GM18517 (cell line): ENCODE results near the gene PLA2G12B.
"Not testable (repeated sequence)": the region's sequence is repeated elsewhere in the genome, so short reads cannot be mapped to it uniquely, and the experiment has no call there.

ENCODE experiments used
- ATAC-seq: cut with Tn5 transposase; IDR thresholded peaks from one replicate; pipeline ENCODE4 v1.9.1; 2021; ENCODE audit warnings: mild to moderate bottlenecking, moderate library complexity; ENCODE audit not compliant: unreplicated experiment

Gene PLA2G12B

GRCh38 chr10:72954596-72955554, at the start of gene PLA2G12B:
Gene PLA2G12B, minus strand, starts transcription at chr10:72954806. Its CDS starts 121 bp downstream, at chr10:72954685.
- ATAC-seq, result no peak

- ATAC-seq, result no peak
Observed at GRCh38 chr10:73003822-73004221, 49.2 kb upstream of the PLA2G12B start.

GRCh38 chr10:73000973-73001372, 46.4 kb upstream of the PLA2G12B start:
- no peak for ATAC-seq

- ATAC-seq, result no peak
Observed at GRCh38 chr10:72997099-72997498, 42.5 kb upstream of the PLA2G12B start.

- not testable (repeated sequence) for ATAC-seq
Observed at GRCh38 chr10:72995459-72995858, 40.9 kb upstream of the PLA2G12B start.

- ATAC-seq, result not testable (repeated sequence)
Observed at GRCh38 chr10:72989771-72990170, 35.2 kb upstream of the PLA2G12B start.

- not testable (repeated sequence) for ATAC-seq
Observed at GRCh38 chr10:72984618-72985017, 30.0 kb upstream of the PLA2G12B start.

GRCh38 chr10:72981882-72982529, 27.4 kb upstream of the PLA2G12B start:
- ATAC-seq, result no peak

GRCh38 chr10:72981028-72981881, 26.6 kb upstream of the PLA2G12B start:
- ATAC-seq, result no peak

- ATAC-seq, result no peak
Observed at GRCh38 chr10:72980348-72980747, 25.7 kb upstream of the PLA2G12B start.

GRCh38 chr10:72979709-72980108, 25.1 kb upstream of the PLA2G12B start:
- no peak for ATAC-seq

- ATAC-seq, result no peak
Observed at GRCh38 chr10:72976886-72977285, 22.3 kb upstream of the PLA2G12B start.

- ATAC-seq, result no peak
Observed at GRCh38 chr10:72956001-72956400, 1.4 kb upstream of the PLA2G12B start.

- ATAC-seq, result no peak
Observed at GRCh38 chr10:72954230-72954595, 393 bp downstream of the PLA2G12B start.

GRCh38 chr10:72953687-72954086, 919 bp downstream of the PLA2G12B start:
- ATAC-seq, result no peak

GRCh38 chr10:72952642-72953158, 1.9 kb downstream of the PLA2G12B start:
- no peak for ATAC-seq

- ATAC-seq, result no peak
Observed at GRCh38 chr10:72952189-72952588, 2.4 kb downstream of the PLA2G12B start.

GRCh38 chr10:72951760-72952159, 2.8 kb downstream of the PLA2G12B start:
- ATAC-seq, result no peak

GRCh38 chr10:72948762-72949161, 5.8 kb downstream of the PLA2G12B start:
- no peak for ATAC-seq

GRCh38 chr10:72946963-72947362, 7.6 kb downstream of the PLA2G12B start:
- no peak for ATAC-seq
